GM23338 (cell line): ENCODE data around the gene GRM8. TPM values are rescaled to one million over a fixed set of nuclear protein-coding genes. Genes with fewer than 3 reads are reported as not detected.

Experiments
- ATAC-seq: fragments of 200-7000 bp; cut with Tn5 transposase; 3 replicates; pipeline ENCODE4 v1.9.1; 2020
- DNase-seq: peaks from one replicate; pipeline ENCODE4 v3.0.0-alpha.2; 2015; ENCODE audit warnings: low spot score
- H2AFZ ChIP-seq: fragments of 200-600 bp; sonication (generic); 2 replicates; pipeline ENCODE4 v1.8.0; 2016; ENCODE audit warnings: antibody characterized with exemption, mild to moderate bottlenecking, moderate library complexity
- H3F3A ChIP-seq: fragments of 200-600 bp; sonication (generic); replicated peaks from 2 replicates; pipeline ENCODE4 v1.8.0; 2017; ENCODE audit warnings: antibody characterized with exemption, mixed run types, low read depth
- H3K27ac ChIP-seq: fragments of 200-600 bp; sonication (generic); 2 replicates; pipeline ENCODE4 v1.6.1; 2016; ENCODE audit warnings: low read depth
- H3K27me3 ChIP-seq: fragments of 200-600 bp; sonication (generic); 2 replicates; pipeline ENCODE4 v1.8.0; 2016; ENCODE audit warnings: mild to moderate bottlenecking, mixed run types, moderate library complexity; ENCODE audit not compliant: insufficient read depth
- H3K36me3 ChIP-seq: fragments of 200-600 bp; sonication (generic); 2 replicates; pipeline ENCODE4 v1.8.0; 2016; ENCODE audit warnings: mild to moderate bottlenecking; ENCODE audit not compliant: insufficient read depth
- H3K4me1 ChIP-seq: fragments of 200-600 bp; sonication (generic); 2 replicates; pipeline ENCODE4 v1.8.0; 2016; ENCODE audit warnings: mild to moderate bottlenecking, moderate library complexity; ENCODE audit not compliant: insufficient read depth
- H3K4me2 ChIP-seq: fragments of 200-600 bp; sonication (generic); 2 replicates; pipeline ENCODE4 v1.7.1; 2017; ENCODE audit warnings: mixed run types
- H3K4me3 ChIP-seq: fragments of 200-600 bp; sonication (generic); 2 replicates; pipeline ENCODE4 v1.6.1; 2016; ENCODE audit warnings: mixed run types
- H3K79me2 ChIP-seq: fragments of 200-600 bp; sonication (generic); replicated peaks from 2 replicates; pipeline ENCODE4 v1.8.0; 2017; ENCODE audit warnings: mild to moderate bottlenecking; ENCODE audit not compliant: insufficient read depth
- H3K9me2 ChIP-seq: fragments of 200-600 bp; sonication (generic); 2 replicates; pipeline ENCODE4 v1.8.0; 2017; ENCODE audit not compliant: insufficient read depth
- H4K20me1 ChIP-seq: fragments of 200-600 bp; sonication (generic); replicated peaks from 2 replicates; pipeline ENCODE4 v1.8.0; 2017; ENCODE audit warnings: mild to moderate bottlenecking; ENCODE audit not compliant: insufficient read depth
- H3K27ac Mint-ChIP-seq: 2 replicates; pipeline ENCODE4 v1.8.0; 2020; ENCODE audit warnings: inconsistent platforms, mild to moderate bottlenecking, moderate library complexity, mixed read lengths
- H3K27me3 Mint-ChIP-seq: 3 replicates; pipeline ENCODE4 v1.8.0; 2022; ENCODE audit warnings: low read depth, mild to moderate bottlenecking, moderate library complexity, mixed read lengths, inconsistent platforms; ENCODE audit not compliant: insufficient read depth, poor library complexity
- H3K36me3 Mint-ChIP-seq: 3 replicates; pipeline ENCODE4 v1.8.0; 2021; ENCODE audit warnings: low read depth, mild to moderate bottlenecking, inconsistent platforms, moderate library complexity, mixed read lengths
- H3K4me1 Mint-ChIP-seq: 3 replicates; pipeline ENCODE4 v1.8.0; 2020; ENCODE audit warnings: mild to moderate bottlenecking, inconsistent platforms, mixed read lengths
- H3K4me3 Mint-ChIP-seq: 3 replicates; pipeline ENCODE4 v1.8.0; 2021; ENCODE audit warnings: moderate library complexity, mild to moderate bottlenecking, inconsistent platforms, mixed read lengths
- H3K9me3 Mint-ChIP-seq: 3 replicates; pipeline ENCODE4 v1.8.0; 2020; ENCODE audit warnings: moderate library complexity, mild to moderate bottlenecking, inconsistent platforms, mixed read lengths
- CTCF ChIP-seq, 2 experiments: fragments of 200-600 bp in 1 of 2; sonication (generic) in 1 of 2; conservative IDR thresholded peaks; 2 replicates each; pipeline versions ENCODE4 v1.5.1 to v1.6.1; 2016 to 2017; ENCODE audit warnings: antibody characterized with exemption in 2 of 2, low read depth in 2 of 2, mild to moderate bottlenecking in 2 of 2, moderate library complexity in 1 of 2
- ETS1 ChIP-seq: IDR thresholded peaks from 2 replicates; pipeline ENCODE4 v1.6.1; 2016; ENCODE audit warnings: antibody characterized with exemption
- JUNB ChIP-seq: IDR thresholded peaks from one replicate; pipeline ENCODE4 v1.6.1; 2016; ENCODE audit warnings: antibody characterized with exemption; ENCODE audit not compliant: unreplicated experiment
- NANOG ChIP-seq: IDR thresholded peaks from 2 replicates; pipeline ENCODE4 v1.6.1; 2016; ENCODE audit warnings: antibody characterized with exemption, borderline replicate concordance
- POLR2AphosphoS5 ChIP-seq: IDR thresholded peaks from 2 replicates; pipeline ENCODE4 v1.6.1; 2016; ENCODE audit warnings: antibody characterized with exemption, low read depth
- REST ChIP-seq: IDR thresholded peaks from one replicate; pipeline ENCODE4 v1.6.1; 2018; ENCODE audit warnings: antibody characterized with exemption; ENCODE audit not compliant: unreplicated experiment
- ZNF114 ChIP-seq: fragments of 250-450 bp; sonication (Bioruptor Pico); IDR thresholded peaks from 2 replicates; pipeline ENCODE4 v1.5.0; 2020; ENCODE audit warnings: mild to moderate bottlenecking, moderate library complexity
- ZNF331 ChIP-seq: fragments of 250-450 bp; sonication (Bioruptor Pico); IDR thresholded peaks from 2 replicates; pipeline ENCODE4 v1.5.0; 2020; ENCODE audit warnings: low read depth, mild to moderate bottlenecking, moderate library complexity
- polyA plus RNA-seq: library from polyadenylated mRNA; unstranded; fragments of >200 nt; fragmentation: Nextera tagmentation; extraction: Ambion mirVana; gene quantifications from 2 replicates; pipeline ENCODE4 v1.2.1, GENCODE V29; 2016
- total RNA-seq: library from RNA; depleted of rRNA; stranded (reverse); fragments of >200 nt; shearing (Covaris generic); gene quantifications from 2 replicates; pipeline ENCODE4 v1.2.3, GENCODE V29; 2014

The GRM8 gene
- total and polyA plus RNA-seq, 2 experiments from 2014 or later: 1.9 to 6.6 TPM

DNA sequence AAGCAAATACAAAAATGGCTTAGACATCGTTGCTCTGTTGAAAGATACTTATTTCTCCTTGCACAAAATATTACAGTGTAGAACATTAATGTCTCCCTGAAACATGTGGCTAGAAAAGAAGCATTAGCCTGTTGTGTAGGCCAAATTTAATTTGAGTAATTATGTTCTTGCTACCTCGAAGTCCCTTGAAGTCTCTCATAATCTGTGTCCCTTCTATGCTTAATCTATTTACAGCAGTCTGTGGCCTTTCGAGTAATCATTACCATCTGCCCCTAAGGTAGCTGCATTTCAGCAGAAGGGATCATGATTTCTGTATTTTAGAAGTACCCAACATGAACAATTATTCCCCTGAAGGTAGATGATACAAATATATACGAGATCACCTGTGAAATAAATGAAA lies 615.2 kb downstream of the GRM8 start (continued):
- TF ChIP-seq ETS1 (no peak), JUNB (no peak), CTCF (conservative IDR thresholded peaks at IDR 0.05; ENCODE audit: low read depth in 2 of 2) (no peak), NANOG (no peak)

- Histone ChIP-seq H3K79me2 (no peaks in the 10 kb centered on the region), H3F3A (no peaks in the 10 kb centered on the region), H3K9me2 (no peaks in the 10 kb centered on the region), H2AFZ (no peak overlapping the region), H3K36me3 (peaks cover 2% of the 10 kb centered on the region; the same call in 1 of the 2 replicates), H4K20me1 (no peaks in the 10 kb centered on the region), H3K4me3 (no peak overlapping the region), H3K4me2 (no peak overlapping the region), H3K4me1 (peaks cover 18% of the 10 kb centered on the region), H3K27ac (no peak overlapping the region), H3K27me3 (no peaks in the 10 kb centered on the region)
- peaks cover 16% of the 10 kb centered on the region for H3K4me1 Mint-ChIP-seq
- no peaks in the 10 kb centered on the region for H3K36me3 Mint-ChIP-seq
- no peak overlapping the region for H3K4me3 Mint-ChIP-seq
- ATAC-seq (peak; percentile 78), DNase-seq (peak; percentile 66)
- H3K9me3 Mint-ChIP-seq: no peaks in the 10 kb centered on the region; the same call in 2 of the 3 replicates
- no peak overlapping the region for H3K27ac Mint-ChIP-seq
- H3K27me3 Mint-ChIP-seq: no peaks in the 10 kb centered on the region
- no peak for TF ChIP-seq ZNF114
- no peak for TF ChIP-seq POLR2AphosphoS5
- TF ChIP-seq REST: no peak
- TF ChIP-seq ZNF331 (CRISPR knock-in tag): no peak
Measured at GRCh38 chr7:126635545-126635944, 617.2 kb downstream of the GRM8 start.
